Mucosa of stomach (tissue), 1 donor: ENCODE results near the gene SNRNP200.

Experiments
- H3K27me3 ChIP-seq: one replicate; pipeline ENCODE4 v1.7.0; 2013; ENCODE audit warnings: mild to moderate bottlenecking, low read length; ENCODE audit not compliant: control insufficient read depth, insufficient read depth
- H3K36me3 ChIP-seq: one replicate; pipeline ENCODE4 v1.7.0; 2013; ENCODE audit warnings: low read length; ENCODE audit not compliant: control insufficient read depth, insufficient read depth
- H3K4me1 ChIP-seq: one replicate; pipeline ENCODE4 v1.7.0; 2013; ENCODE audit warnings: mild to moderate bottlenecking, low read length; ENCODE audit not compliant: control insufficient read depth, insufficient read depth
- H3K4me3 ChIP-seq: one replicate; pipeline ENCODE4 v1.7.0; 2013; ENCODE audit warnings: low read length
- H3K9ac ChIP-seq: one replicate; pipeline ENCODE4 v1.7.0; 2013; ENCODE audit warnings: mild to moderate bottlenecking, low read length, moderate library complexity
- H3K9me3 ChIP-seq: one replicate; pipeline ENCODE4 v1.7.0; 2013; ENCODE audit warnings: mild to moderate bottlenecking, low read length, moderate library complexity; ENCODE audit not compliant: control insufficient read depth
- donor health status: Pancreatic carcinoma.

The SNRNP200 gene

DNA sequence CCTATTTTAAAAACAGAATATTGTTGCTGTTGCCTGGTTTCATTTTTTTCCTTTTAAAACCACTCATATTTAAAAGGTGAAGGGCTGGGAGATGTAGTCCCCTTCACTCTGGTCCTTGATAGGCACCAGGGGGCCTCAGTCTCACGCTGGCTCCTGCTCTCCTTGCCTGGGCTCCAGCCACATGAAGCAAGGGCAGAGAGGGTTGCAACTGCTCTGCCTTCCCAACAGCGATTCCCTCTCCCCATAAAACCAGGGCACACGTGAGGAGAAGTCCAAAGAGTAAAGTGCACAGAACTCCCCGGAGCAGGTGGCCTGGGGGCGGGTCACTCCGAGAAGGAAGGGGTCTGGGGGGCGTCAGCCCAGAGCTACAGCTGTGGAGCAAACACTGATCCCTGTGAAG, 52.3 kb downstream of the SNRNP200 start:
- no peak overlapping the region for H3K4me3 ChIP-seq
- H3K4me1 ChIP-seq: peaks cover 2% of the 10 kb centered on the region
- no peak overlapping the region for H3K9ac ChIP-seq
- no peaks in the 10 kb centered on the region for H3K9me3 ChIP-seq
- H3K36me3 ChIP-seq: peaks cover 31% of the 10 kb centered on the region
- H3K27me3 ChIP-seq: no peaks in the 10 kb centered on the region

DNA sequence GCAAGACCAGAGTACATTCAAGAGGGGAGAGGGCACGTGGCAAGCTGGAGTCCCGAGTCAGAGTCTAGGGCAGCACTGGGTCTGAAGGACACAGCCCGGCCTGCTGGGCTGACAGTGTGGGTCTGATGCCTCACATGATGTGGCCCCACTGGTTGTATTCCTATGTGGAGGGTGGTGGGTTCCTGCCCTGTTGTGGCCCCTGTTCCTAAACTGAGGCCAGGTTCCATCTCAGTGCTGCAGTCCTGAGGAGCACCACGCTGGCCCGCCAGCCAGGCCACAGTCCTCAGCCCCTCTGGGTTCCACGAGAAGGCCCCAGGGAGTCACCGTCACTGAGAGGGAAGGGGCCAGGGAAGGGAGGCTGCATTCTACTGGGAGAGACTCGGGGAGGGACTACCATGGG, 52.8 kb downstream of the SNRNP200 start:
- Histone ChIP-seq H3K9me3 (no peaks in the 10 kb centered on the region), H3K4me1 (peaks cover 5% of the 10 kb centered on the region)

DNA sequence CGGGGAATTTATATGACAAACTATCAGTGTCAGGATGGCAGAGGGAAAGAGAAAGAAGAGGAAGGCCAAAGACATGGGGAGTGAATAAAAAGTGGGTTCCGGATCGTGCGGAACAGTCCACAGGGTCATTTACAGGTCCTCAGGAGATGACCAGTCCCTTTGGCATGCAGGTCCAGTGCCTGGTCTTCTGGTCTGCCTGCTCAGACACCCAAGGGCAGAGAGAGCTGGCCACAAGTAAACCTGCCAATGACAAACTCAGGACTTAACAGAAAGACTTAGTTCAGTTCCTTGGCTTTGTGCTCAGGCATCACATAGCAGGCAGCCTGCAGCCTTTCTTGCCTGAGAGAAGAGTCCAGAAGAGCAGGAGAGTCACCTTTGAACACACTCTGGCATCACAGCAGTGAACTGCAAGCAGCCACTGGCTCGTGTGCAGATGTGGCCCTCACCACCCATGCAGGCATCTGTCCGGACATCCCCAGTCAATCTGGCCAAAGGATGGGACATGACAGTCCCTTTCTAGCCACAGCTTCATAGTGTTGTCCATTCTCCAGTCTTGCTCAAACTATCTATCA, 53.5 kb downstream of the SNRNP200 start:
- no peaks in the 10 kb centered on the region for H3K9me3 ChIP-seq
- no peaks in the 10 kb centered on the region for H3K27me3 ChIP-seq
- no peak overlapping the region for H3K9ac ChIP-seq
- peaks cover 28% of the 10 kb centered on the region for H3K36me3 ChIP-seq
- peaks cover 7% of the 10 kb centered on the region for H3K4me1 ChIP-seq
- H3K4me3 ChIP-seq: no peak overlapping the region

More for the DNA sequence above, 52.8 kb downstream of the SNRNP200 start:
- no peaks in the 10 kb centered on the region for H3K27me3 ChIP-seq
- no peak overlapping the region for H3K4me3 ChIP-seq
- peaks cover 28% of the 10 kb centered on the region for H3K36me3 ChIP-seq
- no peak overlapping the region for H3K9ac ChIP-seq

DNA sequence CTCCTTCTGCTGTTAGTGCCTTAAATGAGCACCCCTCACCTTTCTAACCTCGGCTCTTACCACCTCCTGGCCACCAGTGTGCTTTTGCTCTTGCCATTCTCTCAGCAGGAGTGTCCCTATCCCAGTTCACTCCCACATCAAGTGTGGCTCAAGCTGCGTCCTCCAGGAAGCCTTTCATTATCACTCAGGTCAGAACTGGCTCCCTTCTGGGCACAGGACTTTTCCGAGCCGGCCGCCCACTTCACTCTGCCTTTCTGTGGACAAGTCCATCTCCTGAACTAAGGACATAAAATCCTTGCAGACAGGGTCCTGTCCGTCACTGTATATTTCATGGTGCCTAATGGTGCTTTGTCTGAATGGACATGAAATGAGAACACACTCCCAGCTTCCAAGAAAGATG, 55.2 kb downstream of the SNRNP200 start:
- H3K4me1 ChIP-seq: peaks cover 7% of the 10 kb centered on the region
- peaks cover 24% of the 10 kb centered on the region for H3K36me3 ChIP-seq
- H3K9me3 ChIP-seq: no peaks in the 10 kb centered on the region
- H3K4me3 ChIP-seq: no peak overlapping the region
- no peaks in the 10 kb centered on the region for H3K27me3 ChIP-seq
- H3K9ac ChIP-seq: no peak overlapping the region

DNA sequence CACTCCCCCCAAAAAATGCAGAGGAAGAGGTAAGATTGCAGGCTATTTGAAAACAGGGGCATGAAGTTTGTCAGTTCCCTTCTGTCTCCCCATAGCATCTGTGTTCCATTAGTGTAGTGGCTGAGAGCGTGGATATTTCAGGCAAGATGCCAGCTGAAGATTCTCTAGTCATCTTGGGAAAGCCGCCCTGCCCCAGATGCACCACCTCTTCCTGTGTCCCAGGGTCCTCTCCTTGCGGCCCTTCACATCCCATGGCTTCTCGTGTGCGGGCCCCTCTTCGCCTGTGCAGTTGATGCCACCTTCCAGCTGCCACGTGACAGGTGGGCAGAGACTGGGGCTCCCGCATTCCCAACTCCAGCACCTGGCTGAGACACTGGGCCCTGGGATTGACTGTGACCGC, 55.7 kb downstream of the SNRNP200 start:
- no peak overlapping the region for H3K4me3 ChIP-seq
- peaks cover 19% of the 10 kb centered on the region for H3K36me3 ChIP-seq
- no peaks in the 10 kb centered on the region for H3K9me3 ChIP-seq
- peaks cover 7% of the 10 kb centered on the region for H3K4me1 ChIP-seq
- H3K27me3 ChIP-seq: no peaks in the 10 kb centered on the region
- no peak overlapping the region for H3K9ac ChIP-seq

DNA sequence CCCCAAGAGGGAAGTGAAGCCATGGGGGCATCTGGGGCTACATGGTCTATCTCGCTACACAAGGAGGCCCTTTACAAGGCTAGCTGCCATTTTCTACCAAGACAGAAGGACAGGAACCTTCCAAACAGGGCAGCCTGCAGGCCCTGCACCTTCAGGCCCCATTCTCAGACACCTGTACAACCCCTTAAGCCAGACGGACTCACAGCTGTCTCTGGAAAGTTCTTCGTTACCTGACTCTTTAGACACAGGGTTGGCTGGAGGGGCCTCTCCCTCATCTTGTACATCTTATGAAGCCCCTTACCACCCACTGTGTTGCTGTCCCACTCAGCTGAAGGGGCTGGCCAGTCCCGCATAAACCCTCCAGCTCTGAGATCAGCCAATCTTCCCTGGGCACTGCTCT, 56.7 kb downstream of the SNRNP200 start:
- no peaks in the 10 kb centered on the region for H3K9me3 ChIP-seq
- no peak overlapping the region for H3K9ac ChIP-seq
- no peaks in the 10 kb centered on the region for H3K27me3 ChIP-seq
- H3K36me3 ChIP-seq: peaks cover 9% of the 10 kb centered on the region
- H3K4me1 ChIP-seq: peaks cover 7% of the 10 kb centered on the region
- no peak overlapping the region for H3K4me3 ChIP-seq

DNA sequence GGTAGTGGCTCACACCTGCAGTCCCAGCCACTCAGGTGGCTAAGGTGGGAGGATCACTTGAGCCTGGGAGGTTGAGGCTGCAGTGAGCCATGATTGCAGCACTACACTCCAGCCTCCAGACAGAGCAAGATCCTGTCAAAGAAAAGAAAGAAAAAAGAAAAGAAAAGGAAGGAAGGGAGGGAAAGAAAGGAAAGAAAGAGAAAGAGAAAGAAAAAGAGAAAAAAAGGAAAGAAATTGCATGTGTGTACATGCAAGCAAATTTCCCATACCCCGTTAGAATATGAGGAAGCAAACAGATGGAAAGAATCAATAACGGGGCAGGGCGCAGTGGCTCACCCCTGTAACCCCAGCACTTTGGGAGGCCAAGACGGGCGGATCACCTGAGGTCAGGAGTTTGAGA, 57.5 kb downstream of the SNRNP200 start:
- Histone ChIP-seq H3K9ac (no peak overlapping the region), H3K36me3 (peaks cover 9% of the 10 kb centered on the region), H3K4me1 (peaks cover 7% of the 10 kb centered on the region), H3K9me3 (no peaks in the 10 kb centered on the region), H3K4me3 (no peak overlapping the region), H3K27me3 (no peaks in the 10 kb centered on the region)

DNA sequence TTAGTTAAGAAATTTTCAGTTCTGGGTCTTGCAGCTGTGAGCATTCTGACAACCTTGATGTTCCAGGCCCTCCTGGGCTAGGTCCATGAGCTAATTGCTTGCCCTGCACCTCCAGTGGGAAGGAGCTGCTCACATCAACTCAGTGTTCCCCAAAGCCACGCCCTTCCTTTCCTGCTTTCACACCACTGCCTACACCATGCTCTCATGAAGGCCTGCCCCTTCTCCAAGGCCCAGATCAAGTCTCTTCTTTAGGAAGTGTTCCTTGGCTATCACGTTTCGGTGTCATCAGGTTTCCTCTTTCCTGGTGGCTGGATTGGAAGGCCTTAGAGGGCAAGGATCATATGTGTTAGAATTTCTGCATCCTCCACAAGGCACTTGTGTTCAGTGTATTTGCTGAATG, 58.3 kb downstream of the SNRNP200 start:
- H3K9me3 ChIP-seq: no peaks in the 10 kb centered on the region
- peaks cover under 1% of the 10 kb centered on the region for H3K36me3 ChIP-seq
- no peak overlapping the region for H3K9ac ChIP-seq
- H3K27me3 ChIP-seq: no peaks in the 10 kb centered on the region
- peaks cover 7% of the 10 kb centered on the region for H3K4me1 ChIP-seq
- H3K4me3 ChIP-seq: no peak overlapping the region

DNA sequence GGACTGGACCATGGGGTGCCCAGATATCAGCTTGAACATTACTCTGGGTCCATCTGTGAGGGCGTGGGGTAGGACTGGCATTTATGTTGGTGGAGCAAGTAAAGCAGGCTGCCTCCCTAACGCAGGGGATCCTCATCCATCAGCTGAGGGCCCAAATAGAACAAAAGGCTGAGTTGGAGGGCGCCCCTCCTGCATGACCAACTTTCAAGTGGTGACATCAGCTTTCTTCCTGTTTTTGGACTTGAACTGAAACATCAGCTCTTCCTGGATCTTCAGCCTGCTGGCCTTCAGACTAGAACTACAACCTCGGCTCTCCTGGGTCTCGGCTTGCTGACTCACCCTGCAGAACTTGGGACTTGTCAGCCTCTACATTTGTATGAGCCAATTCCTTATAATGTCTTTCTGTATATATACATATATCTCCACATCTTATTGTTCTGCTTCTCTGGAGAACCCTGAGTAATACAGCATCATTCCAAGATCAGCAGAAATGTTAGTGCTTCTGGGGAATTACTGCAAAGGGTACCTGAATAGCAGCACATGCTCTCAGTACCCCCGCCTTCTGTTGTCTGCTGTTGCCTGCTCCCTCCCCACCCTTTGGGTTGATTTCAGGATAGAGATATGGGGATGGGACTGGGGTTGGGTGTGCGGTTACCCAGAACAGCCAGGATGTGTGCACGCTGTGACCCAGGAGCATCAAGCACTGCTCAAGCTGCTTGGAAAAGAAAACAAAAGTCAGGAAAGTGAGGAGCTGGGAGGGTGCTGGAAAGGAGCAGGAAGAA, 59.5 kb downstream of the SNRNP200 start:
- Histone ChIP-seq H3K27me3 (no peaks in the 10 kb centered on the region), H3K4me1 (peaks cover 7% of the 10 kb centered on the region), H3K4me3 (no peak overlapping the region), H3K9ac (no peak overlapping the region), H3K9me3 (no peaks in the 10 kb centered on the region), H3K36me3 (no peaks in the 10 kb centered on the region)

DNA sequence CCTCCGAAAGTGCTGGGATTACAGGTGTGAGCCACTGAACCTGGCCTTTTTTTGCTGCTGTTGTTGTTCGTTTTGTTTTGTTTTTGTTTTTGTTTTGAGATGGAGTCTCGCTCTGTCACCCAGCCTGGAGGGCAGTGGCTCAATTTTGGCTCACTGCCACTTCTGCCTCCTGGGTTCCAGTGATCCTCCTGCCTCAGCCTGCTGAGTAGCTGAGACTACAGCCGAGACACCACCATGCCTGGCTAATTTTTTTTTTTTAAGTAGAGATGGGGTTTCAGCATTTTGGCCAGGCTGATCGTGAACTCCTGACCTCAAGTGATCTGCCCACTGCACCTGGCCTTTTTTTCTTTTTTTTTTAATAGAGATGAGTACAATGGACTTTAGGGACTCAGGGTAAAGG, 61.5 kb downstream of the SNRNP200 start:
- H3K9me3 ChIP-seq: no peaks in the 10 kb centered on the region
- no peak overlapping the region for H3K4me3 ChIP-seq
- peaks cover 7% of the 10 kb centered on the region for H3K4me1 ChIP-seq
- no peaks in the 10 kb centered on the region for H3K27me3 ChIP-seq
- no peaks in the 10 kb centered on the region for H3K36me3 ChIP-seq
- H3K9ac ChIP-seq: no peak overlapping the region

DNA sequence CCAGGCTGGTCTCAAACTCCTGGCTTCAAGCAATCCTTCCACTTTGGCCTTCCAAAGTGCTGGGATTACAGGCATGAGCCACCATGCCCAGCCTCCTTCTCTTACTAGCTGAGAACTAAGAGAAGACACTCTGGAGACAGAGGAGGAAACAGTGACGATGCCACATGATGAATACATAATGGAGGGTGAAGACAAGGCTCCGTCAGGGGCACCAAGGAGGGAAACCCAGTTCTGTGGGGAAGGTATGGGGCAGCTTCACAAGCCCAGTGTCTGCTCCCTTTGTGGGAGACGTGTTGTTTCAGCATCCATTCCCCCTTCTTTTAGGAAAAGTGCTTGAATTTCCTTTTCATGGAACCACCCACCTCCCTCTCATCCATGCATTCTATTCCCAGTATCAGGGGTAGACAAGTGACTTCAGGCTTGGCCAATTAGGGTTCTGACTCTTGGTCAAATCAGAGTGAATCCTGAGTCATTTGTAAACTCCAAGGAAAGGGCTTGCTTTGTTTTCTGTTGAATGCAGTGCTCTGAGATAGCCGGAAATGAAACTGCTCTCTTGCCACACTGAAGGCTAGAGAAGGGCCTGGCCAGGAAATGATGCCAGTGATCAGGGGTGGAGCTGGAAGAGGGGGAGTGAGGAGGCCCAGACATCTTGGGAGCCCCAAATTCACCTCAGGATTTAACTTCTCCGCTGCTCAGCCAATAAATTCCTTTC, 63.3 kb downstream of the SNRNP200 start:
- H3K4me1 ChIP-seq: no peaks in the 10 kb centered on the region
- H3K9me3 ChIP-seq: no peaks in the 10 kb centered on the region
- no peak overlapping the region for H3K9ac ChIP-seq
- H3K36me3 ChIP-seq: no peaks in the 10 kb centered on the region
- H3K27me3 ChIP-seq: no peaks in the 10 kb centered on the region
- H3K4me3 ChIP-seq: no peak overlapping the region

DNA sequence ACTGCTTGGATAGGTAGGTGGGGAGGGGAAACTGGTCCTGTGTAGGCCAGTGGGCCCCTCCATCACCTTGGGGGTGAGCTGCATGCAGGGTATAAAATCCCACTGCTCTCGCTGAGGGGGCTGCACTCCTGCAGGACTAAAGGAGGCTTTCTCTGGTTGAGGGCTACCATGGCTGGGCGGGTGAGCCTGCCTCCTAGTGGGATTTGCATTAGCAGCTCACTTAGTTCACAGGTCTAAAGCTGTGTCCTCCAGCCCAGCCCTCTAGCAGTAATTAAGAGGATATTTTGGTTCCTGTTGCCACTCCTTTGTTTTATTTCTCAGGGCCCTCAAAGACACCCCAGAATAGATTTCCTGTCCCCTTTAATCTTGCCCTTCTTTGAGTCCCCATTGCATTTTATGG, 64.1 kb downstream of the SNRNP200 start:
- Histone ChIP-seq H3K9me3 (no peaks in the 10 kb centered on the region), H3K36me3 (no peaks in the 10 kb centered on the region), H3K9ac (no peak overlapping the region), H3K4me1 (no peaks in the 10 kb centered on the region), H3K4me3 (no peak overlapping the region), H3K27me3 (no peaks in the 10 kb centered on the region)
